Measurements from ENCODE around the gene PIGP.

Gene PIGP

GRCh38 chr21:37045556-37045955 lies 27.3 kb downstream of the PIGP start:
- CTCF ChIA-PET: interaction anchor here (0.7 kb wide), 1 partner anchor 35 kb away, joined by 3 read pairs; no protein-coding TSS in a partner anchor
- TF ChIP-seq CTCF (conservative IDR thresholded peaks at IDR 0.05; ENCODE audit: low read depth): no peak
- H3K27ac ChIP-seq: no peak overlapping the region
- POLR2A ChIA-PET (ENCODE audit: low non-redundant PET): no interaction called here
- no peak for DNase-seq (ENCODE audit: low spot score)

GRCh38 chr21:37045149-37045548 lies 27.7 kb downstream of the PIGP start:
- no peak for TF ChIP-seq CTCF (conservative IDR thresholded peaks at IDR 0.05; ENCODE audit: low read depth)
- no peak for DNase-seq (ENCODE audit: low spot score)
- ChIA-PET CTCF (no interaction called here), POLR2A (ENCODE audit: low non-redundant PET) (no interaction called here)
- no peak overlapping the region for H3K27ac ChIP-seq

GRCh38 chr21:37044643-37045042 lies 28.2 kb downstream of the PIGP start:
- DNase-seq (ENCODE audit: low spot score): no peak
- no peak overlapping the region for H3K27ac ChIP-seq
- TF ChIP-seq CTCF (conservative IDR thresholded peaks at IDR 0.05; ENCODE audit: low read depth): no peak
- CTCF ChIA-PET: no interaction called here
- POLR2A ChIA-PET (ENCODE audit: low non-redundant PET): no interaction called here

GRCh38 chr21:37043818-37044217 lies 29.1 kb downstream of the PIGP start:
- CTCF ChIA-PET: no interaction called here
- TF ChIP-seq CTCF (conservative IDR thresholded peaks at IDR 0.05; ENCODE audit: low read depth): no peak
- no peak overlapping the region for H3K27ac ChIP-seq
- POLR2A ChIA-PET (ENCODE audit: low non-redundant PET): no interaction called here
- no peak for DNase-seq (ENCODE audit: low spot score)

- no peak for TF ChIP-seq CTCF (conservative IDR thresholded peaks at IDR 0.05; ENCODE audit: low read depth)
- CTCF ChIA-PET: interaction anchor here (0.9 kb wide), 1 partner anchor 32 kb away, joined by 3 read pairs; no protein-coding TSS in a partner anchor
- POLR2A ChIA-PET (ENCODE audit: low non-redundant PET): no interaction called here
- DNase-seq (ENCODE audit: low spot score): no peak
- no peak overlapping the region for H3K27ac ChIP-seq
These were observed 31.1 kb downstream of the PIGP start for GRCh38 chr21:37041706-37042271.

- CTCF ChIA-PET: no interaction called here
- no peak for DNase-seq (ENCODE audit: low spot score)
- no peak for TF ChIP-seq CTCF (conservative IDR thresholded peaks at IDR 0.05; ENCODE audit: low read depth)
- POLR2A ChIA-PET (ENCODE audit: low non-redundant PET): no interaction called here
- no peak overlapping the region for H3K27ac ChIP-seq
These were observed 32.7 kb downstream of the PIGP start for GRCh38 chr21:37040212-37040611.
